Left colon (tissue), 2 donors: ENCODE data around the gene ICA1. TPM values are rescaled to one million over a fixed set of nuclear protein-coding genes. Genes with fewer than 3 reads are reported as not detected.
"Not testable (repeated sequence)": the region's sequence is repeated elsewhere in the genome, so short reads cannot be mapped to it uniquely, and the experiment has no call there.

ENCODE experiments used
- ATAC-seq: fragments of 200-7000 bp; cut with Tn5 transposase; one replicate; pipeline ENCODE4 v1.9.1; 2020; ENCODE audit warnings: mild to moderate bottlenecking, moderate library complexity
- DNase-seq, 2 donors: peaks; one replicate each; pipeline ENCODE4 v3.0.0-alpha.2; 2020
- intact Hi-C, 2 donors: fragments of 100-400 bp; cut with DNase I in 1 of 2; cut with micrococcal nuclease in 1 of 2; formaldehyde crosslinking; loops; one replicate each; pipeline versions ENCODE4 v1.11.2 to v1.14.0; 2022; cut with DNase I, micrococcal nuclease
- total RNA-seq, 2 donors: library from RNA; stranded (reverse); fragmentation: NEBNext Ultra II Directional; extraction: Animal tissue kit (Norgen Biotek cat#: 25700); gene quantifications; one replicate each; pipeline ENCODE4 v1.2.1, GENCODE V29; 2021
- donor health status: DM: no; HTN: no; CAD: no.
- donor health status: DM: yes; HTN: yes; CAD: no.

ICA1 gene
- total RNA-seq, 2 donors from 2014 or later, result 34.2 to 66.1 TPM

- ATAC-seq (no peak), DNase-seq (no peak)
- intact Hi-C loops, result no loop called here
Observed at GRCh38 chr7:8126601-8127167, 135.3 kb downstream of the ICA1 start.

- intact Hi-C loops, result no loop called here
- peak in 1 of 2 donors; percentile 44 for DNase-seq
- peak; percentile 48 for ATAC-seq
Observed at GRCh38 chr7:8125680-8126444, 136.1 kb downstream of the ICA1 start.

- intact Hi-C loops, result no loop called here
- DNase-seq, result no peak
- no peak for ATAC-seq
Observed at GRCh38 chr7:8121243-8121642, 140.7 kb downstream of the ICA1 start.

- intact Hi-C loops, result no loop called here
- DNase-seq (no peak), ATAC-seq (no peak)
Observed at GRCh38 chr7:8120390-8121058, 141.4 kb downstream of the ICA1 start.

- intact Hi-C loops, result no loop called here
- ATAC-seq (no peak), DNase-seq (no peak)
Observed at GRCh38 chr7:8119262-8119661, 142.7 kb downstream of the ICA1 start.

DNA sequence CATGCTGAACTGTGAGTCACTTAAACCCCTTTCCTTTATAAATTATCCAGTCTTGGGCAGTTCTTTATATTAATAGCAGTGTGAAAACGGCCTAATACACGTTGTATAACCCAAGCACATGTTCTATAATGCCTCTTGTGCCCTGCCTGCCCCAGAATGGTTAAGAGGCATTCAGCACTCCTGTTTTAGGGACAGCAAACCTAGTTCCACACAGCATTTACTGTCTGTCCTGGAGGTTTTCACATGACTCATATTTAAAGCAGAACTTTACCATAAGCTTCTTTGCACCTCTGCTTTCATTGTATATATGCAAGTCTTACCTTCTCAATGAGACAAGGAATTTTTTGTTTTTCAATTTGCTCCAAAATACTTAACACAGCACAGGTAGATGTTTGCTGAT lies 144.8 kb downstream of the ICA1 start:
- intact Hi-C loops, result no loop called here
- ATAC-seq (no peak), DNase-seq (no peak)

GRCh38 chr7:8115547-8116402 lies 146.2 kb downstream of the ICA1 start:
- intact Hi-C loops, result no loop called here
- DNase-seq (no peak), ATAC-seq (no peak)

DNA sequence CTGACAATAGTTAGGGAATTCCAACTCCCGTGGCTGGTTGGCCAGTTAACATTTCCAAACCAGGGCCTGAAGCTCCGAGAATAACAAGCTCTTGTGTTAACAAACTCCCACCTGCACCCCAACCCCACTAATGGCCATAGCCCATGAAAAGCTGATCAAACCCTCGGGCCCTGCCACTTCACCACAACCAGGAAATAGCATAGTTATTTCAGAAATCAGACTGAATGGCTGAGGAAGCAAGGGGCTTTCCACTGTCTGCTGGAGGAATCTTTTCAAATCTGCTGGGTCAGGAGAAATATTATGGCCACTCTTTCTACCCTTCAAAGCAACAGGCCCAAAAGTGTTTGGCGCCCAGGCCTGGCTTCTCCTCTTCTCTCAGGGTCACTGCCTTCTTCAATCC lies 147.8 kb downstream of the ICA1 start:
- DNase-seq, result no peak
- intact Hi-C loops, result no loop called here
- ATAC-seq, result no peak

DNA sequence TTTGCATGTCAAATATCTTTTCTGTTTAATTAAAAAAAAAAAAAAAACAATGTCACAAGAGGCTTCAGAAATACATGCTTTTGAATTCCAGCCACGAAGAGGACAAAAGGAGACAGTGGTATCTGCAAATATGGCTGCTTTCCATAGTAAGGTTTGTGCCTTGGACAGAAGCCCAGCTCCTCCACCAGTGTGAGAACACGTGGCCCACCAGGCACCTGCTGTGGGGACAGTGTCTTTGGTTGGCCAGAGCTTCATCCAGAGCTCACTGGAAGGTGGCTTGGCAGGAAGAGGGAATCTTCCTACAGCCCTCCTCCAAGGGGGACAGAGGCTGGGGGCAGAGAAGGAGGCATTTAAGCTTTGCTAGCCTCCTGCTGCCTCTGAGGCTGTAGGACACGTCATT lies 148.8 kb downstream of the ICA1 start:
- no peak for ATAC-seq
- DNase-seq, result no peak
- intact Hi-C loops, result no loop called here

DNA sequence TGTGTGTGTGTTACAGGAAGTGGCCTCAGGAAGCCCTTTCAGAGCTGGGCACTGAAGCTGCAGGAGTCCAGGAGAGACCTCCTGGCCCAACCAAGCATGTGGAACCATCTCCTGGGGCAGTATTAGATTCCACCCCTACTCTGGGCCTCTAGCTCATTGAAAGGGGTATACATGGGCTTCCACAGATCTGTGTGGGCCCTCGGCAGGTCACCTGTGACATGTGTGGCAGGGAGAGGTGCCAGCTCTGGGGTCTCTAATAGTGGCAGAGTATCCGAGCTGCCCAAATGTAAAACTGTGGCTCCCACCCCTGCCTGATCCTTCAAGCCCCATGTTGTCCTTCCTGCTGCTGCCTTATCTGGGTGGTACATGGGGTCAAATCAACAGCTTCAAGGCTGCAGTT lies 149.3 kb downstream of the ICA1 start:
- DNase-seq (no peak), ATAC-seq (no peak)
- intact Hi-C loops, result no loop called here

GRCh38 chr7:8111282-8111960 lies 150.5 kb downstream of the ICA1 start:
- intact Hi-C loops, result no loop called here
- ATAC-seq (no peak), DNase-seq (no peak)

DNA sequence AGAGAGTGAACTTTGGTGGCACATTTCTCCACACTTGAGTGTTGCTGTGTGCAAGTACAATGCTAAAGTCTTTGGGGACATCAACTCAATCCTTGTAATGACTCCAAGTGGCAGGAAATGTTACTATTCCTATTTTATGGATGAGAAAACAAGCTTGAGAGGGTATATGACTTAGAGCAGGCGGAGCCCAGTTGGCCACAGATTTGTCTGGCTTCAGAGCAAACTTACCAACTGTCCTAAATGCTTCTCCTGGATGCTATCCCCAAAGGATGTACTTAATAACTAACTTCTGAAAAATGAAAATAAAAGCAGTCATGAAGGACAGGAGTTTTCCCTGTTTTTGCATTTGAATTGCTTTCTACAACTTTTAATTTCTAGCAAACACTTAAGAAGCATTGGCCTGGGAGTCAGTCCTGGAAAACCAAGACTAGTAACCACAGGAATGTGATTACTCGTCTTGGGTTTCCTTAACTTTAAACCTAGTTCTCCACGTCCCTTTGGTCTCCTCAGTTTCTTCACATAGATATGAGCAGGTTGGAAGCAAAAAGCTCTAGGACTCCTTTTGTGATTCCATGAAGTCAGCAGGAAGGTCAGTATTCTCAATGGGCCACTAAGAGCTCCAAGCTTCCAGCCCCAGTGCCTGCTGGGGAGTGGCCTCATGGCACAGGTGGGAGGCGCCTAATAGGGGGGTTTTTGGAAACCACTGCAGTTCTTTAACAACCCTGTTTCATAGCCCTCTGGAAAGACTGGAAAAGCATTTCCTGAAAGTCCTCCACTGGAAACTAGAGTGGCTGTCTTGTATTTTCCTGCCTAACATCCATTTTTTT lies 152.6 kb downstream of the ICA1 start:
- ATAC-seq (no peak), DNase-seq (no peak)
- intact Hi-C loops, result no loop called here

DNA sequence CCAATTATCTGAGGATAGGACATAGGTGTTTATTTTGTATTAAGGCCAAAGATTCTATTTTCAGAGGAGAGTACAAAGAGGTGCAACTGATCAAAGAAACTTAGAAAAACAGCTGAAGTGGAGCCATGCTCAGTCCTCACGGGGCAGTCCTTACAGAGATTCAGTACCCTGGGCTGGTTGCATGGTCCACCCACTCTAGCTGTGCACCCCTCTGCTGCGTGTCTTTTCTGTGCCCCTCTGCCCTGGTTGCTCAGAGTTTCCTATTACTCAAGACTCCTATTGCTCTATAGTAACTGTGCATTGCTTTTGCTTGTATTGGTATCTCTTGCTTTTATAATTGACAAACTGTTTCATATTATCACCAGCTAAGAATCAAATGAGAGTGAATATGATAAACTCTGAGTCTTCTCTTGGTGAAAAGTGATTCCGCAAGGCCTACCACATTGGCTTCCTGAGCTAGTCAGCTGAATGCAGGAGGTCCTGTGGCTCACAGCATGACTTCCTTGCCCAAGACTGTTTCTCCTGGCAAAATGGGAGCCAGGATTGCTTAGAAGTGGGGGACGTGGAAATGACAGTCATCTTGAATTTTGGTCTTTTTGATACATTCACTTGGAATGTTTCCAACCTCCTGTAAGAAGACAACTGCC lies 156.4 kb downstream of the ICA1 start:
- ATAC-seq (no peak), DNase-seq (no peak)
- intact Hi-C loops, result no loop called here

- no peak for ATAC-seq
- intact Hi-C loops, result no loop called here
Observed at GRCh38 chr7:8103282-8103681, 158.7 kb downstream of the ICA1 start.

GRCh38 chr7:8101292-8101691 lies 160.7 kb downstream of the ICA1 start:
- intact Hi-C loops, ATAC-seq, DNase-seq: not testable (repeated sequence)

More at GRCh38 chr7:8103282-8103681, 158.7 kb downstream of the ICA1 start:
- DNase-seq, result no peak

DNA sequence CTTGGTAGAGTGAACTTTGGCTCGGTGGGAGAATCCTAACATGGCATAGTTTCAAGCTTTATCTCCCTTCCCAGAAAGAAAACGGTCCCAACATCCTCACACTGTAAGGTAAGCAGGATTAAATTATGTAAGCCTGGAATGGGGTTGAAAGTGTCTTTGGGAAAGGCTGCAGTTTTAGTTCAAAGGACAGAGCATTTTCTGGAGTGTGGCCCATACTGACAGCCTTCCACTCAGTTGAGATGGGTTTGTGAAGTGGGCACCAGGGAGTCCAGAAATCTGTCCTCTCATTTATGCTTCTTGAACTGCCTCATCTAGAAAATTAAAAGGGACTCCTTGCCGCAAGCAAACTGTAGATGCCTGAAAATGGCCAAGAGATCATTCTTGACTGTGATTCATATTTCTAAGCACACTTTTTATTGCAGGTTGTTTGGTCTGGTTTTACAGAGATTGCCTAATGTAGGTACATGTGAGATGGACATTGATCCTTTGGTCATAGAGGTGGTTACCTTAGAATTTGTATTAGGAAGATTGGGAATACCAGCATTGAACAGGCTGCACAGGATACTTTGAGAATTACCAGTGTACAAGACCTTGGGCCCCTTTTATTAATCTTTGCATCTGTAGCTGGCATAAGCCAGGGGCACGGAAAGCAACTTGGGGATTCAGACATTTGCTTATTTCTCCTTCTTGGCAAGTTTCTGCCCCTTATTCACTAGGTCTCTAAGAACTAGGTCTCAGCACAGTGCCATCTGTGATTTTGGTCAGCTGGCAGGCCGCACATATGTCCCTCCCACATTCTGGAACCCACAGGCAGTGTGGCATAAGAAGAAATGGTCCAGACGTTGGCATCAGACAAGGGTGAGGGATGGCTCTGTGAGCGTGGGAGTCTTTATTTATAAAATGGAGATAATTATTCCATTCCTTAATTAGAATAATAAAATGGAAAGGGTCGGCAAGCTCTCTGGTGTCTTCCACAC lies 167.5 kb downstream of the ICA1 start:
- intact Hi-C loops, result no loop called here
- no peak for DNase-seq
- peak; percentile 95 for ATAC-seq
